CD4-positive, alpha-beta T cell (primary cell): Measurements from ENCODE around the gene CACNB2. TPM values are rescaled to one million over a fixed set of nuclear protein-coding genes. Genes with fewer than 3 reads are reported as not detected.
A peak's percentile ranks its signal among the peaks of the same experiment; 100 is the strongest.

Experiments used
- ATAC-seq: fragments of 200-7000 bp; cut with Tn5 transposase; one replicate; pipeline ENCODE4 v1.10.0; 2022; ENCODE audit warnings: mild to moderate bottlenecking; ENCODE audit not compliant: poor library complexity
- CTCF ChIA-PET: fragments of 350-600 bp; sonication (Branson Sonifier 250); formaldehyde crosslinking; loops from one replicate; lab custom pipeline; 2021; ENCODE audit warnings: antibody characterized with exemption, inconsistent platforms; lab: Charles Lee
- POLR2A ChIA-PET: fragments of 350-600 bp; sonication (Branson Sonifier 250); formaldehyde crosslinking; loops from one replicate; lab custom pipeline; 2021; ENCODE audit warnings: antibody characterized with exemption, inconsistent platforms; lab: Charles Lee
- DNase-seq, 14 experiments: peaks; one replicate each; pipeline ENCODE4 v3.0.0-alpha.2; 2013 to 2020; ENCODE audit warnings: mixed read lengths in 2 of 14
- H3K27ac ChIP-seq, 2 donors: one replicate each; pipeline versions ENCODE4 v1.5.1 to v1.7.0; 2013; ENCODE audit warnings: low read length in 2 of 2, low read depth in 1 of 2, mild to moderate bottlenecking in 1 of 2
- H3K27me3 ChIP-seq, 2 experiments: 1 replicate in 1 of 2; 2 replicates in 1 of 2; pipeline versions ENCODE4 v1.6.1 to v1.7.0; 2013; ENCODE audit warnings: low read length in 2 of 2, control low read depth in 1 of 2, mild to moderate bottlenecking in 1 of 2, moderate library complexity in 1 of 2; ENCODE audit not compliant: insufficient read depth in 2 of 2, control insufficient read depth in 1 of 2
- H3K36me3 ChIP-seq: one replicate; pipeline ENCODE4 v1.6.1; 2013; ENCODE audit warnings: low read length, control low read depth; ENCODE audit not compliant: insufficient read depth
- H3K4me1 ChIP-seq: one replicate; pipeline ENCODE4 v1.6.1; 2013; ENCODE audit warnings: low read length, control low read depth; ENCODE audit not compliant: insufficient read depth
- H3K4me3 ChIP-seq: one replicate; pipeline ENCODE4 v1.5.1; 2013; ENCODE audit warnings: mild to moderate bottlenecking, low read length, moderate library complexity
- H3K9me3 ChIP-seq, 2 experiments: 1 replicate in 1 of 2; 2 replicates in 1 of 2; pipeline versions ENCODE4 v1.6.1 to v1.7.0; 2013; ENCODE audit warnings: low read length in 2 of 2, mild to moderate bottlenecking in 2 of 2, control low read depth in 1 of 2, moderate library complexity in 1 of 2; ENCODE audit not compliant: control insufficient read depth in 1 of 2, insufficient read depth in 1 of 2
- H3K27ac Mint-ChIP-seq: one replicate; pipeline ENCODE4 v1.8.0; 2020; ENCODE audit warnings: mixed read lengths
- H3K27me3 Mint-ChIP-seq: one replicate; pipeline ENCODE4 v1.8.0; 2021; ENCODE audit warnings: mixed read lengths
- H3K36me3 Mint-ChIP-seq: one replicate; pipeline ENCODE4 v1.8.0; 2021; ENCODE audit warnings: low read depth, mixed read lengths
- H3K4me1 Mint-ChIP-seq: one replicate; pipeline ENCODE4 v1.8.0; 2021; ENCODE audit warnings: low read depth, mixed read lengths
- H3K4me3 Mint-ChIP-seq: one replicate; pipeline ENCODE4 v1.8.0; 2020; ENCODE audit warnings: mild to moderate bottlenecking, mixed read lengths
- H3K9me3 Mint-ChIP-seq: one replicate; pipeline ENCODE4 v1.8.0; 2020; ENCODE audit warnings: mixed read lengths
- intact Hi-C, 2 experiments: fragments of 100-400 bp; cut with DNase I in 1 of 2; cut with micrococcal nuclease in 1 of 2; formaldehyde crosslinking; loops; one replicate each; pipeline versions ENCODE4 v1.15.1 to v1.9.0; 2023 to 2025; cut with DNase I, micrococcal nuclease
- total RNA-seq, 174 experiments: library from RNA in 2 of 174; stranded (reverse) in 2 of 174; gene quantifications; one replicate each; pipeline ENCODE4 v1.2.3 and lab custom pipeline; 2021 to 2026
- TF ChIP-seq, protein P1 (sequence below): fragments of 200-600 bp; IDR thresholded peaks from one replicate; pipeline ENCODE4 v1.8.0; 2022; ENCODE audit warnings: antibody characterized with exemption, mild to moderate bottlenecking

CACNB2 gene
- total RNA-seq, 2 experiments from 2014 or later, result 0.34 TPM; not detected in 1

DNA sequence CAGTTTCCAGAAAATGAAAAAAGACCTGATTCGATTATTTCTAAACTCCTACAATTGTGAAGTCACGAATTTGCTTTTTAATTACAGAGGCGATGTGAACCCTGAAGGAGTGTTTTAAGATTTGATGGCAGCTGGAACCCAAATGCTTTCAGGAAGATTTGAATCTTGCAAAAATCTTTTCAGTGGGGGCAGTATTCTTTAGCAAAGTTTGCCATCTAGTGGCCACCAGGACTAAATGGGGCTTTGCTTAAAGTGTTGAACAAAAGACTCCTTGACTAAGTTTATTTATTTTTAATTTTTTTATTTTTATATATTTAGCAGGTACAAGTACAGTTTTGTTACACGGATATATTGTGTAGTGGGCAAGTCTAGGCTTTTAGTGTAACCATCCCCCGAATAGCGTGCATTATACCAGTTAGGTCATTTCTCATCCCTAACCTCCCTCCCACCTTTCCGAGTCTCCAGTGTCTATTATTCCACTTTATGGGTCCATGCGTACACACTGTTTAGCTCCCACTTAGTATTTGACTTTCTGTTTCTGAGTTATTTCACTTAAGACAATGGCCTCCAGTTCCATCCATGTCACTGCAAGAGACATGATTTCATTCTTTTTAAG lies 98.8 kb downstream of the CACNB2 start:
- CTCF ChIA-PET, result no interaction called here
- TF ChIP-seq, protein P1, sequence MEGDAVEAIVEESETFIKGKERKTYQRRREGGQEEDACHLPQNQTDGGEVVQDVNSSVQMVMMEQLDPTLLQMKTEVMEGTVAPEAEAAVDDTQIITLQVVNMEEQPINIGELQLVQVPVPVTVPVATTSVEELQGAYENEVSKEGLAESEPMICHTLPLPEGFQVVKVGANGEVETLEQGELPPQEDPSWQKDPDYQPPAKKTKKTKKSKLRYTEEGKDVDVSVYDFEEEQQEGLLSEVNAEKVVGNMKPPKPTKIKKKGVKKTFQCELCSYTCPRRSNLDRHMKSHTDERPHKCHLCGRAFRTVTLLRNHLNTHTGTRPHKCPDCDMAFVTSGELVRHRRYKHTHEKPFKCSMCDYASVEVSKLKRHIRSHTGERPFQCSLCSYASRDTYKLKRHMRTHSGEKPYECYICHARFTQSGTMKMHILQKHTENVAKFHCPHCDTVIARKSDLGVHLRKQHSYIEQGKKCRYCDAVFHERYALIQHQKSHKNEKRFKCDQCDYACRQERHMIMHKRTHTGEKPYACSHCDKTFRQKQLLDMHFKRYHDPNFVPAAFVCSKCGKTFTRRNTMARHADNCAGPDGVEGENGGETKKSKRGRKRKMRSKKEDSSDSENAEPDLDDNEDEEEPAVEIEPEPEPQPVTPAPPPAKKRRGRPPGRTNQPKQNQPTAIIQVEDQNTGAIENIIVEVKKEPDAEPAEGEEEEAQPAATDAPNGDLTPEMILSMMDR, result peak; percentile 27
- ATAC-seq, result no peak
- Mint-ChIP-seq H3K9me3 (no peaks in the 10 kb centered on the region), H3K4me3 (no peak overlapping the region), H3K4me1 (no peaks in the 10 kb centered on the region), H3K27me3 (peaks cover 10% of the 10 kb centered on the region), H3K27ac (no peak overlapping the region), H3K36me3 (no peaks in the 10 kb centered on the region)
- H3K27me3 ChIP-seq, result no peaks in the 10 kb centered on the region
- DNase-seq, result peak in 2 of 14 experiments; percentile 20 to 24
- intact Hi-C loops, result loop anchor here in 1 of 2 experiments (5.0 kb wide), 1 partner anchor 632 kb away; no protein-coding TSS in a partner anchor
- no peaks in the 10 kb centered on the region for H3K36me3 ChIP-seq
- POLR2A ChIA-PET, result no interaction called here
- H3K27ac ChIP-seq, result no peak overlapping the region
- H3K9me3 ChIP-seq, result no peaks in the 10 kb centered on the region
- H3K4me3 ChIP-seq, result no peak overlapping the region
- H3K4me1 ChIP-seq, result no peaks in the 10 kb centered on the region

- Mint-ChIP-seq H3K9me3 (no peaks in the 10 kb centered on the region), H3K4me3 (no peak overlapping the region), H3K36me3 (no peaks in the 10 kb centered on the region), H3K27me3 (peaks cover 10% of the 10 kb centered on the region), H3K27ac (no peak overlapping the region), H3K4me1 (no peaks in the 10 kb centered on the region)
- no peaks in the 10 kb centered on the region for H3K36me3 ChIP-seq
- TF ChIP-seq, protein P1, result no peak
- intact Hi-C loops, result no loop called here
- H3K4me3 ChIP-seq, result no peak overlapping the region
- no peaks in the 10 kb centered on the region for H3K4me1 ChIP-seq
- H3K9me3 ChIP-seq, result no peaks in the 10 kb centered on the region
- ATAC-seq, result no peak
- no peak for DNase-seq
- H3K27ac ChIP-seq, result no peak overlapping the region
- POLR2A ChIA-PET, result no interaction called here
- H3K27me3 ChIP-seq, result no peaks in the 10 kb centered on the region
- CTCF ChIA-PET, result no interaction called here
Observed at GRCh38 chr10:18240185-18240882, 100.1 kb downstream of the CACNB2 start.

DNA sequence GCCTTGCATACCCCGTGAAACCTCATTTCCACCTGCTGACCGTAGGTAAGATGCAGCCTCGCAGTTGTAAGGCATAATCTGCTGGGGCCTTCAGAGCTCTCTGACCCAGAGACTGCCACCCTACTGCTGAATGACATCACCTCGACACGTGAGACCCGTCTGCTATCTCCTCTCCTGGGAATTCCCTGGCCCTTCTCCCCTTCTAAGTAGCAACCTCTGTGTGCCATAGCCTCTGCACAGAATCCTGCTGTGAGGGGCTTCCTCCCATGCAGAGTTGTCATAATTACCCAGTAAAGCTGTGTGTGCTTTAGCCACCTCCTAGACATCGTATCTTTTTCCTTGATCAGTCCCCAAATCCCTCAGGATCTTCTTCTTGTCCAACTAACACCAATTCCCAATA lies 106.7 kb downstream of the CACNB2 start:
- H3K4me3 Mint-ChIP-seq, result no peak overlapping the region
- H3K27me3 ChIP-seq, result no peaks in the 10 kb centered on the region
- intact Hi-C loops, result no loop called here
- no peak for ATAC-seq
- POLR2A ChIA-PET, result no interaction called here
- H3K27ac ChIP-seq, result no peak overlapping the region
- H3K9me3 Mint-ChIP-seq, result no peaks in the 10 kb centered on the region
- no peak overlapping the region for H3K4me3 ChIP-seq
- CTCF ChIA-PET, result no interaction called here
- no peak for DNase-seq
- H3K4me1 ChIP-seq, result no peaks in the 10 kb centered on the region
- no peak overlapping the region for H3K27ac Mint-ChIP-seq
- no peaks in the 10 kb centered on the region for H3K4me1 Mint-ChIP-seq
- H3K27me3 Mint-ChIP-seq, result no peaks in the 10 kb centered on the region
- no peaks in the 10 kb centered on the region for H3K36me3 ChIP-seq
- TF ChIP-seq, protein P1, result no peak
- H3K36me3 Mint-ChIP-seq, result no peaks in the 10 kb centered on the region
- no peaks in the 10 kb centered on the region for H3K9me3 ChIP-seq
